Kidney (tissue), 14 donors: ENCODE data around the gene METTL9. TPM values are rescaled to one million over a fixed set of nuclear protein-coding genes. Genes with fewer than 3 reads are reported as not detected.

Experiments
- DNase-seq, 5 donors: peaks; one replicate each; pipeline ENCODE4 v3.0.0-alpha.2; 2013 to 2020
- FAIRE-seq: peaks from 2 replicates; lab custom pipeline; 2012; peaks lifted over from hg19 to GRCh38; lab: Jason Lieb, UNC
- H3K27ac ChIP-seq, 2 donors: one replicate each; pipeline ENCODE4 v1.7.0; 2013; ENCODE audit warnings: low read depth in 2 of 2, low read length in 2 of 2, inconsistent platforms in 1 of 2
- H3K27me3 ChIP-seq: one replicate; pipeline ENCODE4 v1.7.1; 2013; ENCODE audit warnings: low read length, inconsistent platforms; ENCODE audit not compliant: control insufficient read depth, insufficient read depth
- H3K36me3 ChIP-seq, 3 donors: one replicate each; pipeline versions ENCODE4 v1.7.0 to v1.7.1; 2013; ENCODE audit warnings: low read length in 3 of 3, control low read depth in 1 of 3, inconsistent platforms in 1 of 3; ENCODE audit not compliant: insufficient read depth in 3 of 3, control insufficient read depth in 2 of 3
- H3K4me1 ChIP-seq, 3 donors: one replicate each; pipeline versions ENCODE4 v1.7.0 to v1.7.1; 2013; ENCODE audit warnings: low read length in 3 of 3, inconsistent platforms in 1 of 3, low read depth in 1 of 3; ENCODE audit not compliant: control insufficient read depth in 2 of 3, insufficient read depth in 2 of 3
- H3K4me3 ChIP-seq, 3 donors: one replicate each; pipeline versions ENCODE4 v1.7.0 to v1.8.1; 2013; ENCODE audit warnings: low read length in 3 of 3, control low read depth in 1 of 3, inconsistent platforms in 1 of 3
- H3K9ac ChIP-seq, 3 donors: one replicate each; pipeline versions ENCODE4 v1.7.0 to v1.7.1; 2013; ENCODE audit warnings: low read length in 3 of 3, control low read depth in 1 of 3, inconsistent platforms in 1 of 3
- H3K9me3 ChIP-seq, 3 donors: one replicate each; pipeline versions ENCODE4 v1.7.0 to v1.7.1; 2013; ENCODE audit warnings: low read length in 3 of 3, control low read depth in 1 of 3, inconsistent platforms in 1 of 3; ENCODE audit not compliant: control insufficient read depth in 2 of 3, insufficient read depth in 1 of 3
- CTCF ChIP-seq: IDR thresholded peaks from 3 replicates; pipeline ENCODE4 v1.5.1; 2012; ENCODE audit warnings: mild to moderate bottlenecking, moderate library complexity, borderline replicate concordance; ENCODE audit not compliant: insufficient read depth; ENCODE audit errors: extremely low read depth
- intact Hi-C: fragments of 100-400 bp; cut with DNase I; formaldehyde crosslinking; loops from one replicate; pipeline ENCODE4 v1.11.1; 2022
- polyA plus RNA-seq: library from polyadenylated mRNA; stranded (reverse); fragments of 350-450 nt; fragmentation: Illumina TruSeq; extraction: RNeasy Lipid Tissue Mini Kit (QIAGEN cat#74804); gene quantifications from one replicate; pipeline ENCODE4 v1.2.3, GENCODE V29; 2014; ENCODE audit warnings: low read depth, low replicate concordance; ENCODE audit not compliant: insufficient read depth
- total RNA-seq: library from RNA; stranded (reverse); fragmentation: NEBNext Ultra II Directional; extraction: Animal tissue kit (Norgen Biotek cat#: 25700); gene quantifications from one replicate; pipeline ENCODE4 v1.2.1, GENCODE V29; 2021
- donor health status: control.
- donor health status: control.
- donor health status: control.
- donor health status: control.
- donor health status: control.
- donor health status: DM: yes; HTN: yes; CAD: no.
- donor health status: Normal renal cell carcinoma (clear cell type).

METTL9 gene
- total and polyA plus RNA-seq, 2 donors from 2014 or later = 129 to 193 TPM

GRCh38 chr16:21639493-21639892 is 40.1 kb downstream of the METTL9 start:
- no peaks in the 10 kb centered on the region for H3K27me3 ChIP-seq
- no peak overlapping the region for H3K27ac ChIP-seq
- DNase-seq (no peak), FAIRE-seq (no peak)
- intact Hi-C loops = no loop called here
- H3K4me3 ChIP-seq = no peak overlapping the region
- no peak overlapping the region for H3K9ac ChIP-seq
- TF ChIP-seq CTCF = no peak
- peaks cover 0 to 10% (median 0%) of the 10 kb centered on the region in 3 donors for H3K36me3 ChIP-seq
- no peaks in the 10 kb centered on the region for H3K4me1 ChIP-seq
- no peaks in the 10 kb centered on the region for H3K9me3 ChIP-seq

GRCh38 chr16:21641916-21642315 is 42.5 kb downstream of the METTL9 start:
- Histone ChIP-seq H3K4me1 (peaks cover 0 to 3% (median 0%) of the 10 kb centered on the region in 3 donors), H3K27me3 (no peaks in the 10 kb centered on the region), H3K9me3 (no peaks in the 10 kb centered on the region), H3K9ac (no peak overlapping the region), H3K4me3 (no peak overlapping the region), H3K36me3 (no peaks in the 10 kb centered on the region), H3K27ac (no peak overlapping the region)
- FAIRE-seq = no peak
- no peak for DNase-seq
- intact Hi-C loops = no loop called here
- TF ChIP-seq CTCF = no peak

- no peak overlapping the region for H3K4me3 ChIP-seq
- peaks cover 0 to 3% (median 0%) of the 10 kb centered on the region in 3 donors for H3K4me1 ChIP-seq
- intact Hi-C loops = no loop called here
- H3K9ac ChIP-seq = no peak overlapping the region
- FAIRE-seq = no peak
- no peak for DNase-seq
- H3K36me3 ChIP-seq = peaks cover 0 to 5% (median 0%) of the 10 kb centered on the region in 3 donors
- no peaks in the 10 kb centered on the region for H3K27me3 ChIP-seq
- TF ChIP-seq CTCF = no peak
- H3K9me3 ChIP-seq = no peaks in the 10 kb centered on the region
- H3K27ac ChIP-seq = no peak overlapping the region
Observed at GRCh38 chr16:21642861-21643260, 43.5 kb downstream of the METTL9 start.

- no peak for TF ChIP-seq CTCF
- DNase-seq = no peak
- H3K4me1 ChIP-seq = peaks cover 0 to 3% (median 0%) of the 10 kb centered on the region in 3 donors
- peaks cover 0 to 5% (median 0%) of the 10 kb centered on the region in 3 donors for H3K36me3 ChIP-seq
- H3K27me3 ChIP-seq = no peaks in the 10 kb centered on the region
- no peak for FAIRE-seq
- intact Hi-C loops = no loop called here
- no peak overlapping the region for H3K4me3 ChIP-seq
- no peak overlapping the region for H3K9ac ChIP-seq
- no peaks in the 10 kb centered on the region for H3K9me3 ChIP-seq
- H3K27ac ChIP-seq = no peak overlapping the region
Observed at GRCh38 chr16:21643785-21644184, 44.4 kb downstream of the METTL9 start.
